ENCODE results near the gene PLEKHG1.

DNA sequence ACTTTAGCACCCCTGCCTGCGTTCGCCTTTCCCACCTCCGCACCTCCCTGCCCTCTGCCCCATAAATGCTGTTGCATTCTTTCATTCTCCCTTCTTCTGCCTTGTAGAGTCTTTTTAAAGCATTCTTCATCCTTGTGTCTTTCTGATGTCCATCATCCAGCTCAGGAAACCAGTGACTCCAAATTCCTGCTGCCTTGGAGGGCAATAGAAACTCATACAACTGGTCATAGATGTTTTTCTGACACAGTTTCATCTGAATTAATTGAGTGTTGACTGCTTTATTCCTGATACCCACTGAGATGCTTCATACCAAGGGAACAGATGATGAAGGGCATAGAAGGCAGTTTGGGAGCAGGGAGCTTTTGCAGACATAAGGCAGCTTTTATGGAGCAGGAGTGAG lies 19.6 kb downstream of the PLEKHG1 start:
- TF ChIP-seq POLR2A (IDR thresholded peaks at IDR 0.05): no peak
- TF ChIP-seq, protein P1, sequence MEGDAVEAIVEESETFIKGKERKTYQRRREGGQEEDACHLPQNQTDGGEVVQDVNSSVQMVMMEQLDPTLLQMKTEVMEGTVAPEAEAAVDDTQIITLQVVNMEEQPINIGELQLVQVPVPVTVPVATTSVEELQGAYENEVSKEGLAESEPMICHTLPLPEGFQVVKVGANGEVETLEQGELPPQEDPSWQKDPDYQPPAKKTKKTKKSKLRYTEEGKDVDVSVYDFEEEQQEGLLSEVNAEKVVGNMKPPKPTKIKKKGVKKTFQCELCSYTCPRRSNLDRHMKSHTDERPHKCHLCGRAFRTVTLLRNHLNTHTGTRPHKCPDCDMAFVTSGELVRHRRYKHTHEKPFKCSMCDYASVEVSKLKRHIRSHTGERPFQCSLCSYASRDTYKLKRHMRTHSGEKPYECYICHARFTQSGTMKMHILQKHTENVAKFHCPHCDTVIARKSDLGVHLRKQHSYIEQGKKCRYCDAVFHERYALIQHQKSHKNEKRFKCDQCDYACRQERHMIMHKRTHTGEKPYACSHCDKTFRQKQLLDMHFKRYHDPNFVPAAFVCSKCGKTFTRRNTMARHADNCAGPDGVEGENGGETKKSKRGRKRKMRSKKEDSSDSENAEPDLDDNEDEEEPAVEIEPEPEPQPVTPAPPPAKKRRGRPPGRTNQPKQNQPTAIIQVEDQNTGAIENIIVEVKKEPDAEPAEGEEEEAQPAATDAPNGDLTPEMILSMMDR (IDR thresholded peaks at IDR 0.05): no peak

Measured in thyroid gland (tissue), 4 donors.